GM10266 (cell line): ENCODE results near the gene KDM4C.

Experiments used
- DNase-seq: peaks from one replicate; pipeline ENCODE4 v3.0.0; 2012; ENCODE audit errors: extremely low spot score
- TF ChIP-seq, protein P1 (sequence below): IDR thresholded peaks from 2 replicates; pipeline ENCODE4 v1.5.1; 2012; ENCODE audit warnings: mild to moderate bottlenecking, low read depth; ENCODE audit not compliant: control insufficient read depth, insufficient read depth; ENCODE audit errors: missing control alignments

Gene KDM4C

DNA sequence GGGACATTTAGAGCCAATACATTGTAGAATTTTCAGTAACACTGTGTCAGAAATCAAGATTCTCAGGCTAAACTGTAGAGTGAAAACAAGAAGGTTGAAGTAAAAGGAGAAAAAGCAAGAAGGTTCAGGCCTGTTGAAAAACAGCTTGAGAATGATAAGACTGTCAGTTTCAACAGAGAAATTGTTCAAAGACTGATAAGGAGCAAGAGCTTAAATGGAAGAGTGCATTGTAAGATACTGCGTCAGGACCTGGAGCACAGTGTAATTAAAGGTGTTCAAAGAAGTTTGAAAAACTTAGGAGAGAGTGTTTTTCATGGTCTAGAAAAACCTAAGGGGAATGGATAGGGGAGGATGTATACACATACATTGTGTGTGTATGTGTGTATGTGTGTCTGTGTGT, 408.3 kb downstream of the KDM4C start:
- TF ChIP-seq, protein P1, sequence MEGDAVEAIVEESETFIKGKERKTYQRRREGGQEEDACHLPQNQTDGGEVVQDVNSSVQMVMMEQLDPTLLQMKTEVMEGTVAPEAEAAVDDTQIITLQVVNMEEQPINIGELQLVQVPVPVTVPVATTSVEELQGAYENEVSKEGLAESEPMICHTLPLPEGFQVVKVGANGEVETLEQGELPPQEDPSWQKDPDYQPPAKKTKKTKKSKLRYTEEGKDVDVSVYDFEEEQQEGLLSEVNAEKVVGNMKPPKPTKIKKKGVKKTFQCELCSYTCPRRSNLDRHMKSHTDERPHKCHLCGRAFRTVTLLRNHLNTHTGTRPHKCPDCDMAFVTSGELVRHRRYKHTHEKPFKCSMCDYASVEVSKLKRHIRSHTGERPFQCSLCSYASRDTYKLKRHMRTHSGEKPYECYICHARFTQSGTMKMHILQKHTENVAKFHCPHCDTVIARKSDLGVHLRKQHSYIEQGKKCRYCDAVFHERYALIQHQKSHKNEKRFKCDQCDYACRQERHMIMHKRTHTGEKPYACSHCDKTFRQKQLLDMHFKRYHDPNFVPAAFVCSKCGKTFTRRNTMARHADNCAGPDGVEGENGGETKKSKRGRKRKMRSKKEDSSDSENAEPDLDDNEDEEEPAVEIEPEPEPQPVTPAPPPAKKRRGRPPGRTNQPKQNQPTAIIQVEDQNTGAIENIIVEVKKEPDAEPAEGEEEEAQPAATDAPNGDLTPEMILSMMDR: no peak
- no peak for DNase-seq

GRCh38 chr9:7169717-7170389, 412.1 kb downstream of the KDM4C start:
- TF ChIP-seq, protein P1: no peak
- DNase-seq: no peak

DNA sequence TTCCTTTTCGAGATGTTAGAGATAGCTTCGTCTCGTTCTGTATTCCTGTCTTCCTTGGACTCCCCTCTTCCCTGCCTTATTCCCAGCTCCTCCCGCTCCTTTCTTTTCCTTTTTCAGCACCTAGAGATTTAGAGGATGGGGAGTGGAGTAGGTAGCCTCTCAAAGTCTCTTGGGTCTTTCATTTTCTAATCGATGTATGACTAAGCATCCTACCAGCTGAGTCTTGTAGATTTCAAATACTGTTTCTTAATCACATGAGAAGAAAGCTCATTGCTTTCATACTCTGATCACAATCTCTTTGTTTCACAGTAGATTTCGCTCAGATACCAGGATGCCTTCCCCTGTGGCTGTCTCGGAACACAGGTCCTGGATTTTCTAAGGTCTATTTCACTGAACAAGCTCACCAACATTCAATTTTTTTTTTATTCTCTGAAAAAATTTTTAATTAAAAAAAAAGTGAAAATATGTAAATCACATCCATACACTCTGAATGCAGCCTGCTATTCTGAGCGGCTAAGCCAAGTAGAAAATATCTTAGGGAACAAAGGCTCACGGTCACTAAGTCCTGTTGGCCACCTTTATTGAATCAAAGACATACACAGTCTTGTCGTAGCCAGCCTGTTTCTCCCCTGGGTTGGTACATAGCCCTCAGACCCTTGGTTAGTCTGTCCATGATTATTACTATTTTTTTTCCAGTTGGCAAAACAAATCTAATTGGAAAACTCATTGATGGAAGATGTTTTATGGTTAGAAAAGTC, 413.8 kb downstream of the KDM4C start:
- DNase-seq: no peak
- TF ChIP-seq, protein P1: no peak

- TF ChIP-seq, protein P1: no peak
- DNase-seq: no peak
These were observed 414.7 kb downstream of the KDM4C start for GRCh38 chr9:7172154-7173115.

GRCh38 chr9:7173139-7173538, 415.4 kb downstream of the KDM4C start:
- TF ChIP-seq, protein P1: no peak
- DNase-seq: no peak

DNA sequence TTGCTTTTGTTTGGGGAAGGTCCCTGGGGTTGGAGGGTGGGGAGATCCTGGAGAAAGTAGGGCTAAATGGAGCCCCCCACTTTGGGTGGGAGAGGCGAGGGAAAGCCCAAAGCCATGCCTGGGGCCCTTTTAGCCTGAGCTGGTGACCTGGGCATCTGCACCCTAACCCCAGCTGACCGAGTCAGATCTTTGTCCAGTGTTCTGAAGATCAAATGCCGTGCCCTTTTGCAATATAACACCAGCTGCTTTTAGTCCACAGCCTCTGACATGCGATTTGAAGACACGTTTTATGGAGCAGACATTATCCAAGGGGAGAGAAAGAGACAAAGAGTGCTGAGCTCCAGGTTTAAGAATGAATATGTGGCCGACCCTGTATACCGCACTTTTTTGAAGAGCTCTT, 416.5 kb downstream of the KDM4C start:
- TF ChIP-seq, protein P1: no peak
- no peak for DNase-seq
